HEK293T (cell line): ENCODE data around the gene ARAF.

Experiments
- BHLHE40 ChIP-seq: fragments of 450-650 bp; IDR thresholded peaks from 2 replicates; pipeline ENCODE4 v1.6.1; 2016; ENCODE audit warnings: mild to moderate bottlenecking, moderate library complexity, borderline replicate concordance
- FOXA1 ChIP-seq: fragments of 450-650 bp; IDR thresholded peaks from 2 replicates; pipeline ENCODE4 v1.6.1; 2016; ENCODE audit warnings: mild to moderate bottlenecking
- FOXK2 ChIP-seq: fragments of 450-650 bp; IDR thresholded peaks from 2 replicates; pipeline ENCODE4 v1.6.1; 2016; ENCODE audit warnings: mild to moderate bottlenecking
- FOXM1 ChIP-seq: fragments of 450-650 bp; IDR thresholded peaks from 2 replicates; pipeline ENCODE4 v1.6.1; 2017; ENCODE audit warnings: mild to moderate bottlenecking, borderline replicate concordance
- HDGF ChIP-seq: fragments of 450-650 bp; IDR thresholded peaks from 2 replicates; pipeline ENCODE4 v1.6.1; 2017; ENCODE audit warnings: antibody characterized with exemption, borderline replicate concordance
- L3MBTL2 ChIP-seq: fragments of 450-650 bp; conservative IDR thresholded peaks from 2 replicates; pipeline ENCODE4 v1.6.1; 2016; ENCODE audit warnings: mild to moderate bottlenecking
- LEF1 ChIP-seq: fragments of 450-650 bp; IDR thresholded peaks from 2 replicates; pipeline ENCODE4 v1.6.1; 2017; ENCODE audit warnings: mild to moderate bottlenecking, borderline replicate concordance
- NFRKB ChIP-seq: fragments of 450-650 bp; IDR thresholded peaks from 2 replicates; pipeline ENCODE4 v1.6.1; 2016; ENCODE audit warnings: mild to moderate bottlenecking, moderate library complexity
- SP1 ChIP-seq: fragments of 450-650 bp; IDR thresholded peaks from 2 replicates; pipeline ENCODE4 v1.6.1; 2017
- SUZ12 ChIP-seq: fragments of 450-650 bp; IDR thresholded peaks from 2 replicates; pipeline ENCODE4 v1.6.1; 2016; ENCODE audit warnings: mild to moderate bottlenecking
- TARDBP ChIP-seq: fragments of 450-650 bp; IDR thresholded peaks from 2 replicates; pipeline ENCODE4 v1.6.1; 2016
- ZNF384 ChIP-seq: fragments of 450-650 bp; IDR thresholded peaks from 2 replicates; pipeline ENCODE4 v1.6.1; 2016

DNA sequence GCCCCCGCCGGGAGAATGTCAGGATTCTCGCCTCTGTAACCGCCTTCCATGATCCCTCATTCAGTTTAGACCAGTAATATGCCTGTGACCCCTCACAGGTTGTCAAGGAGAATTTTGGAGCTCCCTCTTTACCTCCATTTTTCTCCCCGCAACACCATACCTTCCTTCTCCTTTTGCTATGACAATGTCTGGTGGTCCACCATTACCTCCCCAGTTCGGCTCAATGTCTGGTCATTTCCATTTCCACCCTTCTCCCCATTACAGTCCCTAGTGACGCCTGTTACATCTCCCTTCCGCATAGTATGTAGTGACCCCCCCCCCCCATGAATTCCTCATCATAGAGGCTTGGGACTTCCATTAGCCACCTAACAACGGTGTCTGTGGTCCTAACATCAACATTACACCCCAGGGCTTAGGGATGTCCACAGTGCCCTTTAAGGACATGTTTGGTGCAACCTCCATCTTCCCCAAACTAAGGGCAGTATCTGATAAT lies 700 bp downstream of the ARAF start:
- no peak for TF ChIP-seq BHLHE40
- TF ChIP-seq SP1 = no peak
- TF ChIP-seq TARDBP = no peak
- no peak for TF ChIP-seq NFRKB
- no peak for TF ChIP-seq FOXM1
- TF ChIP-seq ZNF384 = no peak
- TF ChIP-seq LEF1 = no peak
- TF ChIP-seq FOXK2 = no peak
- TF ChIP-seq L3MBTL2 = no peak
- no peak for TF ChIP-seq HDGF
- no peak for TF ChIP-seq SUZ12
- no peak for TF ChIP-seq FOXA1
